HFF-Myc (cell line): ENCODE data around the gene ANKRD9.

ENCODE experiments used
- DNase-seq: peaks from one replicate; pipeline ENCODE4 v3.0.0-alpha.2; 2011; ENCODE audit warnings: low read depth; ENCODE audit errors: extremely low read depth
- H3K4me3 ChIP-seq: replicated peaks from 2 replicates; pipeline ENCODE4 v1.5.1; 2011; ENCODE audit warnings: low read depth, mild to moderate bottlenecking, control low read depth, low read length
- CTCF ChIP-seq: IDR thresholded peaks from 2 replicates; pipeline ENCODE4 v1.5.1; 2012; ENCODE audit warnings: mild to moderate bottlenecking, low read depth, low read length, control low read depth; ENCODE audit errors: missing control alignments

The ANKRD9 gene

DNA sequence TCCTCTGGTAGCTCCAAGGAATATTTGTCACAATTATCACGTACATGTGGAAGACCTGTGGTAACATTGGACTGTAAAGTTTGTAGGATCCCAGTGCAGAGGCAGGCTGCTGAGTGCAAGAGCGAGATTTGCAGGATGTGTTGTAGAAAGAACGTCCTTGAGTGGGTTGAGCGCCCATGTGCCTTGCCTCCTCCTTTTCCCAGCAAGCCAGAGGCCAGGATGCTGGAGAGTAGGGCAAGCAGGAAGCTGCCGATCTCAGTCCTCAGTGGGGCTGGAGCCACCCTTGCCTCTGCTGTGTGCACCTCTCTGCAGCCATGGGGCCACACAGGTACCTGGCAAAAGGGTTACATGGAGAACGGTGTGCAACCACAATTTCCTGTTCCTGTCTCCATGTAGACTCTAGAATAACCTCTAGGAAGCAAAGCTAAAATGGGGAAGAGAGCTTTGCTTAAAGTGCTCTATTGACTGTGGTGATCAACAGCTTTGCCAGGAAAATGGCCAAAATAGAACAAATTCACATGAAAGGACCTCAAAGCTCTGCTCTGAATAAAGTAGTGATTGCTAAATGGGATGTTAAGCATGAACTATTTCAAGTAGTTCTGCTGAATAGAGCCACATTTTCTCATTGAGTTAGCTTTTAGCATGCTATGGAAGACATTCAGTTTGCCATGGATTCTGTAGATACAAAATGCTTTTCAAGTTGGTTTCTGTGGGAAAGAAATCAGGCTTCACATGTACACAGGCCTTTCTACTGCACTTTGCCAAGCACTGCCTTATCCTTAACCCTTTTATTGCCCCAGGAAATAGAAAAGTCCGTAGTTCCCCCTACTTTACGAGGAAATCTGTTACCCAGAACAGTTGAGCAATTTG, 37.4 kb downstream of the ANKRD9 start:
- no peak for DNase-seq
- no peak for TF ChIP-seq CTCF
- H3K4me3 ChIP-seq = no peak overlapping the region

DNA sequence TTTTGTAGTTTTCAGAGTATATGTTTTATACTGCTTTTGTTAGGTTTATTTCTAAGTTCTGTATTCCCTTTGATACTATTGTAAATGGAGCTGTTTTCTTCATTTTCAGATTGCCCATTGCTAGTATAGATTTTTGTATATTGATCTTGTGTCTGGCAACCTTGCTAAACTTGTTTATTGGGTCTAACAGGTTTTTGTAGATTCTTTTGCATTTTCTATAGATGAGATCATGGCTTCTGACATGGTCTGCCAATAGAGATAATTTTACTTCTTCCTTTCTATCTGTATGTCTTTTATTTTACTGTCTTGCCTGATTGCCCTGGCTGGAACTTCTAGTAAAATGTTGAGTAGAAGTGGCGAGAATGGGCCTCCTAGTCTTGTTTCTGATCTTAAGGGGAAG, 40.3 kb downstream of the ANKRD9 start:
- DNase-seq = no peak
- H3K4me3 ChIP-seq = no peak overlapping the region
- TF ChIP-seq CTCF = no peak

DNA sequence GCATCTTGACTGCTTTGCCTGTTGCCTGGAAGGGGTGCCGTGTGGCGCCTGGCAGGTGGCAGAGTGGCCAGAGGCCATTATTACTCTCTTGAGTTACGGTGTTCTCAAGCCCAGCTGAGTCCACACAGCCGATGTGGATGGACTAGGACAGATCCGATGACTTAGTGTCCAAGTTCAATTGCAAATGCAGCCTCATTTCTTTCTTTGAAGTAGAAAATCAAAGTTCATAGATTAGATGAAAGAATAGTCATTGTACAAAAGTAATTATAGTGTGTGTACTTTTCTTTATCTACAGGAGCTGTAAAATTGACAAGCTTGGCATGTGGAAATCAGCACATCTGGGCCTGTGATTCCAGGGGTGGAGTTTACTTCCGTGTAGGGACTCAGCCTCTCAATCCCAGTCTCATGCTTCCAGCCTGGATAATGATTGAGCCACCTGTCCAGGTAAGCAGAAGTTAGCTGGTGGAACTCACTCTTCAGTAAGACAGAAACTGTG, 44.7 kb downstream of the ANKRD9 start:
- TF ChIP-seq CTCF = no peak
- no peak for DNase-seq
- no peak overlapping the region for H3K4me3 ChIP-seq

DNA sequence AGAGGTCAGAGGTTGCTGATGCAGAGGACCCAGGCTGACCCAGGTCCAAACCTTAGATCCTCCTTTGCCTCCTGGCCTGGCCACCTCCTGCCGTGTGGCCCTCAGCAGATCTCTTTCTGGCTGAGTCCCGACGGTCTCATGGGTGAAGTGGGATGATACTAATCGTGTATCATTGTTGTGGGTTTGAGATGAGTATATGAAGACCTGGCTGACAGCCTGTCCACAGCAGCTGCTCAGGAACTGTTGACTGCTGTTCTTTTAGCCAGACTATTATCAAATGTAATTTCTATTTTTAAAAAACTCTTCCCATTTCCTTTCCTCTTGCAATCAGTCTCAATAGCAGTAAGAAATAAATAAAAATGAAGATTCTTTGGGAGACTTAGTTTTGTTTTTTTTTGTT, 45.6 kb downstream of the ANKRD9 start:
- DNase-seq = no peak
- no peak for TF ChIP-seq CTCF

DNA sequence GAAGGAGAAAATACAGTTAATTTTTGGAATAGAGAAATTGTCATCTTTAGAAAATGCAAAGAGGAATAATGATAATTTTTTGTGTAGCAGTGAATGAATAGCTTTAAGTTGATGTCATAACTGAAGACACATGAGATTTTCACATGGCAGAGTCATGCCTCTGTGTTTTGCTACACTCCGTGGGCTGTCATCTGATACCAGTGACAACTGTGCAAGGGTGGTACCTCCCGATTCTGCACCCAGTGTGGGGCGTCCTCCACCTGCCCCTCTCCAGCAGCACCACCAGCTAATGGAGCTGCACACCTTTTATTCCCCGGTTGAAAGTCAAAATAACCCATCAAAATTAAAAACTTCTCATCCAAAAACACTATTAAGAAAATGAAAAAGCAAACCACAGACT, 47.2 kb downstream of the ANKRD9 start:
- DNase-seq = no peak
- no peak overlapping the region for H3K4me3 ChIP-seq
- no peak for TF ChIP-seq CTCF

More for the DNA sequence above, 45.6 kb downstream of the ANKRD9 start:
- H3K4me3 ChIP-seq = no peak overlapping the region

GRCh38 chr14:102461490-102462338, 47.9 kb downstream of the ANKRD9 start:
- H3K4me3 ChIP-seq = no peak overlapping the region
- no peak for DNase-seq
- TF ChIP-seq CTCF = no peak
